Hepatocyte (in vitro differentiated cells): ENCODE data around the gene MICALL2. TPM values are rescaled to one million over a fixed set of nuclear protein-coding genes. Genes with fewer than 3 reads are reported as not detected.

Experiments
- DNase-seq: peaks from one replicate; pipeline ENCODE4 v3.0.0-alpha.2; 2016; ENCODE audit warnings: low spot score
- H2AFZ ChIP-seq: fragments of 200-600 bp; sonication (generic); 2 replicates; pipeline ENCODE4 v1.6.0; 2016; ENCODE audit warnings: antibody characterized with exemption, mild to moderate bottlenecking
- H3K27ac ChIP-seq: fragments of 200-600 bp; sonication (generic); 2 replicates; pipeline ENCODE4 v1.5.1; 2016; ENCODE audit warnings: mild to moderate bottlenecking
- H3K27me3 ChIP-seq: fragments of 200-600 bp; sonication (generic); 2 replicates; pipeline ENCODE4 v1.6.1; 2016
- H3K36me3 ChIP-seq: fragments of 200-600 bp; sonication (generic); replicated peaks from 2 replicates; pipeline ENCODE4 v1.5.1; 2016; ENCODE audit warnings: low read depth; ENCODE audit not compliant: insufficient read depth
- H3K4me1 ChIP-seq: fragments of 200-600 bp; sonication (generic); 2 replicates; pipeline ENCODE4 v1.5.1; 2016; ENCODE audit warnings: mild to moderate bottlenecking, moderate library complexity; ENCODE audit not compliant: insufficient read depth
- H3K4me2 ChIP-seq: fragments of 200-600 bp; sonication (generic); 2 replicates; pipeline ENCODE4 v1.6.0; 2016
- H3K4me3 ChIP-seq: fragments of 200-600 bp; sonication (generic); 2 replicates; pipeline ENCODE4 v1.5.1; 2016; ENCODE audit warnings: mild to moderate bottlenecking
- H3K79me2 ChIP-seq: fragments of 200-600 bp; sonication (generic); 2 replicates; pipeline ENCODE4 v1.6.0; 2017; ENCODE audit warnings: mild to moderate bottlenecking
- H3K9me2 ChIP-seq: fragments of 200-600 bp; sonication (generic); replicated peaks from 2 replicates; pipeline ENCODE4 v1.6.0; 2017; ENCODE audit warnings: mild to moderate bottlenecking; ENCODE audit not compliant: insufficient read depth
- H3K9me3 ChIP-seq: fragments of 200-600 bp; sonication (generic); 2 replicates; pipeline ENCODE4 v1.5.1; 2016; ENCODE audit warnings: low read depth, mild to moderate bottlenecking
- H4K20me1 ChIP-seq: fragments of 200-600 bp; sonication (generic); 2 replicates; pipeline ENCODE4 v1.6.0; 2016; ENCODE audit warnings: mild to moderate bottlenecking; ENCODE audit not compliant: insufficient read depth, poor library complexity, severe bottlenecking
- CTCF ChIP-seq: fragments of 200-600 bp; sonication (generic); IDR thresholded peaks from 2 replicates; pipeline ENCODE4 v1.5.1; 2016; ENCODE audit warnings: antibody characterized with exemption, mild to moderate bottlenecking; ENCODE audit not compliant: poor library complexity
- EZH2 ChIP-seq: fragments of 200-600 bp; sonication (generic); IDR thresholded peaks from 2 replicates; pipeline ENCODE4 v1.6.1; 2016; ENCODE audit warnings: antibody characterized with exemption, mild to moderate bottlenecking, borderline replicate concordance
- EZH2phosphoT487 ChIP-seq: fragments of 200-600 bp; sonication (generic); IDR thresholded peaks from one replicate; pipeline ENCODE4 v1.6.1; 2018; ENCODE audit warnings: antibody characterized with exemption, mild to moderate bottlenecking, low read depth, moderate library complexity; ENCODE audit not compliant: unreplicated experiment, severe bottlenecking
- whole genome bisulfite sequencing: methylation state at CpG from one replicate; pipeline ENCODE4 v1.1.6; 2016; ENCODE audit warnings: low lambda C conversion rate; ENCODE audit errors: missing lambda C conversion rate; 5-methylcytosine and 5-hydroxymethylcytosine counted together
- polyA plus RNA-seq: library from polyadenylated mRNA; unstranded; fragments of >200 nt; fragmentation: Nextera tagmentation; extraction: Ambion mirVana; gene quantifications from 2 replicates; pipeline ENCODE4 v1.2.1, GENCODE V29; 2016
- total RNA-seq: library from RNA; depleted of rRNA; stranded (reverse); fragments of >200 nt; gene quantifications from 2 replicates; pipeline ENCODE4 v1.2.3, GENCODE V29; 2014

Gene MICALL2
- total and polyA plus RNA-seq, 2 experiments from 2014 or later, result 16.4 to 28.2 TPM

- Histone ChIP-seq H2AFZ (no peak overlapping the region), H3K4me2 (no peak overlapping the region), H3K27me3 (peaks cover 11% of the 10 kb centered on the region), H3K27ac (no peak overlapping the region), H3K36me3 (no peaks in the 10 kb centered on the region), H3K79me2 (no peaks in the 10 kb centered on the region), H4K20me1 (no peaks in the 10 kb centered on the region), H3K4me1 (no peaks in the 10 kb centered on the region), H3K9me2 (no peaks in the 10 kb centered on the region), H3K9me3 (no peaks in the 10 kb centered on the region), H3K4me3 (no peak overlapping the region)
- TF ChIP-seq EZH2 (no peak), CTCF (no peak), EZH2phosphoT487 (no peak)
- WGBS, result 84% methylated on average over 29 of the region's 38 CpGs
- DNase-seq, result no peak
These were observed 73.3 kb downstream of the MICALL2 start for GRCh38 chr7:1385809-1386622.

DNA sequence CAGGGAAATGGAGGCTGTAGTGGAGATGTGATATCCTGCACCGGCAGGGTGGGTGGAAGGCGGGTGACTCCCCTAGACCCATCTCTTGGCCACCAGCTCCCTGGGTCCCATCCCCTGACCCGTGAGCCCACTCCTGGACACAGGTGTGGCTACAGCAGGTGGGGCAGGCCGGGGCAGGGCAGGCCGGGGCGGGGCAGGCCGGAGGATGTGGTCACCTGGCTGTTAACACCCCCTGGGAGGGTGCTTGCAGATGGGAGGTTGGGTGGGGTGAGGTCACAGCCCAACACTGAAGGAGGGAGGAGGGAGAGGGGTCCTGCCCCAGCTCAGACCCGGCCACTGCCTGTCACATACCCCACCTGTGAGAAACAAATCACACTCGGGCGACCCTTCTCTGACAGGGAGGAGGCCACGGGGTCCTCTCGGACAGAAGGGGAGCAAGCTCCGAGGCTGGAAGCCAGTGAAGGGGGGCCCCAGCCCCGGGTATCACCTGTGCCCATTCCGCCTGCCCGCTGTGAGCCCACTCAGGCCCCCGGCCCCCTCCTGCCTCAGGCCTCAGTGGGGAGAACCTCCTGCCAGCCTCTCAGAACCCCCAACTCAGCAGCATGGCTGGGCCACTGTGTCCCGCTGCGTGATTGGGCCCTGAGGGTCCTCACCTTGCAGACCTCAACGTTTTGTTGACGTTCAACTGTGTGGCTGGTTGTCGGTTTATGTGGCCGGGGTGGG lies 74.0 kb downstream of the MICALL2 start:
- Histone ChIP-seq H3K4me2 (no peak overlapping the region), H3K27ac (no peak overlapping the region), H3K9me3 (no peaks in the 10 kb centered on the region), H3K79me2 (no peaks in the 10 kb centered on the region), H3K36me3 (no peaks in the 10 kb centered on the region), H2AFZ (no peak overlapping the region), H4K20me1 (no peaks in the 10 kb centered on the region), H3K4me1 (no peaks in the 10 kb centered on the region), H3K9me2 (no peaks in the 10 kb centered on the region), H3K27me3 (peaks cover 14% of the 10 kb centered on the region), H3K4me3 (no peak overlapping the region)
- TF ChIP-seq EZH2phosphoT487 (no peak), CTCF (no peak), EZH2 (no peak)
- 79% methylated on average over 19 of the region's 23 CpGs for WGBS
- no peak for DNase-seq

Other genes with a start within 250 kb of the MICALL2 start
- gene UNCX, start 226.6 kb downstream of the MICALL2 start, total RNA-seq, result not detected in 2 replicates
- not detected in 2 replicates for gene UNCX, start 226.6 kb downstream of the MICALL2 start, polyA plus RNA-seq
- gene INTS1, start 44.9 kb upstream of the MICALL2 start, total RNA-seq, result 15.5 and 30.0 TPM in 2 replicates
- gene INTS1, start 44.9 kb upstream of the MICALL2 start, polyA plus RNA-seq, result 53.6 and 57.3 TPM in 2 replicates
- 14.6 and 24.0 TPM in 2 replicates for gene MAFK, start 71.2 kb upstream of the MICALL2 start, total RNA-seq
- gene MAFK, start 71.2 kb upstream of the MICALL2 start, polyA plus RNA-seq, result 4.4 and 7.8 TPM in 2 replicates
- 14.5 and 23.4 TPM in 2 replicates for gene TMEM184A, start 96.7 kb upstream of the MICALL2 start, total RNA-seq
- 18.6 and 24.7 TPM in 2 replicates for gene TMEM184A, start 96.7 kb upstream of the MICALL2 start, polyA plus RNA-seq
- 27.5 and 42.7 TPM in 2 replicates for gene PSMG3, start 110.6 kb upstream of the MICALL2 start, total RNA-seq
- 44.8 and 60.3 TPM in 2 replicates for gene PSMG3, start 110.6 kb upstream of the MICALL2 start, polyA plus RNA-seq
- 2.9 and 3.6 TPM in 2 replicates for gene ELFN1, start 210.8 kb upstream of the MICALL2 start, total RNA-seq
- gene ELFN1, start 210.8 kb upstream of the MICALL2 start, polyA plus RNA-seq, result 1.3 and 5.5 TPM in 2 replicates